Mesenchymal stem cell (in vitro differentiated cells and primary cell): ENCODE data around the gene TMEM255A.

ENCODE experiments used
- DNase-seq: peaks from one replicate; pipeline ENCODE4 v3.0.0-alpha.2; 2013
- H2AFZ ChIP-seq: one replicate; pipeline ENCODE4 v1.6.1; 2013; ENCODE audit warnings: low read depth, mild to moderate bottlenecking, control low read depth, inconsistent platforms, low read length, moderate library complexity
- H2AK5ac ChIP-seq: 2 replicates; pipeline ENCODE4 v1.6.1; 2013; ENCODE audit warnings: low read length, moderate library complexity, mild to moderate bottlenecking, inconsistent platforms; ENCODE audit not compliant: severe bottlenecking
- H2BK120ac ChIP-seq: one replicate; pipeline ENCODE4 v1.6.1; 2013; ENCODE audit warnings: low read depth, mild to moderate bottlenecking, inconsistent platforms, low read length, moderate library complexity
- H2BK12ac ChIP-seq, 2 experiments: one replicate each; pipeline ENCODE4 v1.6.1; 2013; ENCODE audit warnings: inconsistent platforms in 2 of 2, low read length in 2 of 2, mild to moderate bottlenecking in 2 of 2, moderate library complexity in 2 of 2, control low read depth in 1 of 2
- H2BK15ac ChIP-seq: one replicate; pipeline ENCODE4 v1.6.1; 2013; ENCODE audit warnings: mild to moderate bottlenecking, low read depth, inconsistent platforms; ENCODE audit not compliant: poor library complexity, severe bottlenecking
- H2BK5ac ChIP-seq: 2 replicates; pipeline ENCODE4 v1.6.1; 2013; ENCODE audit warnings: low read depth, mild to moderate bottlenecking, low read length, control low read depth, inconsistent platforms; ENCODE audit not compliant: poor library complexity, severe bottlenecking
- H3K14ac ChIP-seq, 2 experiments: one replicate each; pipeline ENCODE4 v1.6.1; 2013; ENCODE audit warnings: inconsistent platforms in 2 of 2, low read length in 2 of 2, control low read depth in 1 of 2, mild to moderate bottlenecking in 1 of 2, moderate library complexity in 1 of 2
- H3K18ac ChIP-seq, 2 experiments: one replicate each; pipeline ENCODE4 v1.6.1; 2013; ENCODE audit warnings: inconsistent platforms in 2 of 2, low read length in 2 of 2, control low read depth in 1 of 2, low read depth in 1 of 2, mild to moderate bottlenecking in 1 of 2
- H3K23ac ChIP-seq, 2 experiments: one replicate each; pipeline ENCODE4 v1.6.1; 2013; ENCODE audit warnings: inconsistent platforms in 2 of 2, low read length in 2 of 2, mild to moderate bottlenecking in 2 of 2, moderate library complexity in 2 of 2, control low read depth in 1 of 2
- H3K27ac ChIP-seq: 2 replicates; pipeline ENCODE4 v1.5.1; 2013; ENCODE audit warnings: mild to moderate bottlenecking, moderate library complexity, low read length, control low read depth, inconsistent platforms; ENCODE audit not compliant: poor library complexity, severe bottlenecking
- H3K27me3 ChIP-seq, 2 experiments: 2 replicates each; pipeline versions ENCODE4 v1.6.1 to v1.7.0; 2013; ENCODE audit warnings: low read length in 2 of 2, mild to moderate bottlenecking in 2 of 2, moderate library complexity in 2 of 2, control low read depth in 1 of 2, inconsistent platforms in 1 of 2; ENCODE audit not compliant: control insufficient read depth in 1 of 2, insufficient read depth in 1 of 2
- H3K36me3 ChIP-seq, 2 experiments: 2 replicates each; pipeline versions ENCODE4 v1.6.1 to v1.7.0; 2013; ENCODE audit warnings: low read length in 2 of 2, control low read depth in 1 of 2, inconsistent platforms in 1 of 2, low read depth in 1 of 2, mild to moderate bottlenecking in 1 of 2; ENCODE audit not compliant: insufficient read depth in 2 of 2, control insufficient read depth in 1 of 2
- H3K4ac ChIP-seq, 2 experiments: one replicate each; pipeline ENCODE4 v1.6.1; 2013; ENCODE audit warnings: inconsistent platforms in 2 of 2, low read length in 2 of 2, mild to moderate bottlenecking in 2 of 2, moderate library complexity in 2 of 2, control low read depth in 1 of 2, low read depth in 1 of 2
- H3K4me1 ChIP-seq: 2 replicates; pipeline ENCODE4 v1.6.1; 2013; ENCODE audit warnings: low read depth, low read length, control low read depth; ENCODE audit not compliant: control insufficient read depth, insufficient read depth
- H3K4me2 ChIP-seq: 2 replicates; pipeline ENCODE4 v1.6.1; 2013; ENCODE audit warnings: low read length, mild to moderate bottlenecking, inconsistent platforms; ENCODE audit not compliant: poor library complexity, severe bottlenecking
- H3K4me3 ChIP-seq, 2 experiments: 2 replicates each; pipeline versions ENCODE4 v1.5.1 to v1.7.0; 2013; ENCODE audit warnings: low read length in 2 of 2, mild to moderate bottlenecking in 2 of 2, control low read depth in 1 of 2, low read depth in 1 of 2; ENCODE audit not compliant: insufficient read depth in 1 of 2
- H3K79me1 ChIP-seq: replicated peaks from 2 replicates; pipeline ENCODE4 v1.6.1; 2013; ENCODE audit warnings: mild to moderate bottlenecking, control low read depth, low read length, inconsistent platforms; ENCODE audit not compliant: poor library complexity, severe bottlenecking
- H3K9ac ChIP-seq: 2 replicates; pipeline ENCODE4 v1.7.0; 2013; ENCODE audit warnings: mild to moderate bottlenecking, low read length, moderate library complexity
- H3K9me3 ChIP-seq: 2 replicates; pipeline ENCODE4 v1.7.0; 2013; ENCODE audit warnings: mild to moderate bottlenecking, low read length; ENCODE audit not compliant: control insufficient read depth
- H4K8ac ChIP-seq: one replicate; pipeline ENCODE4 v1.6.1; 2013; ENCODE audit warnings: inconsistent platforms, mild to moderate bottlenecking, low read length, moderate library complexity
- H4K91ac ChIP-seq: one replicate; pipeline ENCODE4 v1.6.1; 2013; ENCODE audit warnings: mild to moderate bottlenecking, low read length, inconsistent platforms
- WGBS: methylation state at CpG from one replicate; pipeline ENCODE4 v1.1.7; 2013; ENCODE audit warnings: mixed read lengths; 5-methylcytosine and 5-hydroxymethylcytosine counted together

TMEM255A gene

DNA sequence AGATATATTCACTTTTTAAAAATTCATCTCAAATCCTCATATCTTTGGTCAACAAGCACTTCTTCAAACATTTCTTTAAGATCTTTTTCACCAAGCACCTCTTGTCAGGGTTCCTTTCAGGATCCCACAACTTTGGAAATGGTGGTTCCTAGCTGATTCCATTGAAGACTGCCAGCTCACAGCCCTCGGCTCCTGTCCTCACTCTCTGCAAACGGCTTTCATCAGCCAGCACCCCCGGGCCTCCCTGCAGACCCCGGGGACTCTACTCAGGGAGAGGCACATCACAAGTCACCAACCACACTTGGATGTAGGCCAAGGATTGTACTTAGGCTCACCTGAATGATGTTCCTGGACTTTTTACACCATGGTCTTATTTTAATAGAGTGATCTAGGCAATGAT is 40.7 kb downstream of the TMEM255A start:
- Histone ChIP-seq H2AK5ac (no peak overlapping the region), H3K27ac (no peak overlapping the region), H2BK15ac (no peak overlapping the region), H3K4me2 (no peak overlapping the region), H3K27me3 (peaks cover 2 to 6% of the 10 kb centered on the region in 2 experiments), H3K14ac (no peak overlapping the region), H2BK5ac (no peak overlapping the region), H2BK120ac (no peak overlapping the region), H3K18ac (no peak overlapping the region), H3K9ac (no peak overlapping the region), H4K8ac (no peak overlapping the region), H3K4ac (no peak overlapping the region), H3K79me1 (no peaks in the 10 kb centered on the region), H3K4me1 (no peaks in the 10 kb centered on the region), H3K36me3 (no peaks in the 10 kb centered on the region), H2AFZ (no peak overlapping the region), H3K23ac (no peak overlapping the region), H3K9me3 (no peaks in the 10 kb centered on the region), H4K91ac (no peak overlapping the region), H2BK12ac (no peak overlapping the region), H3K4me3 (no peak overlapping the region)
- 88% methylated on average over 4 of the region's 4 CpGs for WGBS
- no peak for DNase-seq

GRCh38 chrX:120269373-120270035 is 41.8 kb downstream of the TMEM255A start:
- H3K79me1 ChIP-seq: no peaks in the 10 kb centered on the region
- DNase-seq: peak; percentile 25
- no peak overlapping the region for H3K4me3 ChIP-seq
- no peak overlapping the region for H4K8ac ChIP-seq
- no CpG with 5 or more reads among the region's 1 CpG for WGBS
- H3K9ac ChIP-seq: peak overlapping the region; percentile 21
- H2BK12ac ChIP-seq: no peak overlapping the region
- no peak overlapping the region for H3K4ac ChIP-seq
- H2BK15ac ChIP-seq: no peak overlapping the region
- no peak overlapping the region for H2BK120ac ChIP-seq
- H2AK5ac ChIP-seq: no peak overlapping the region
- no peaks in the 10 kb centered on the region for H3K9me3 ChIP-seq
- no peaks in the 10 kb centered on the region for H3K4me1 ChIP-seq
- H2BK5ac ChIP-seq: no peak overlapping the region
- no peaks in the 10 kb centered on the region for H3K36me3 ChIP-seq
- no peak overlapping the region for H3K27ac ChIP-seq
- no peak overlapping the region for H3K23ac ChIP-seq
- no peak overlapping the region for H3K18ac ChIP-seq
- no peak overlapping the region for H2AFZ ChIP-seq
- H3K14ac ChIP-seq: no peak overlapping the region
- H4K91ac ChIP-seq: no peak overlapping the region
- H3K4me2 ChIP-seq: no peak overlapping the region
- H3K27me3 ChIP-seq: peaks cover under 1 to 3% of the 10 kb centered on the region in 2 experiments

GRCh38 chrX:120264341-120264740 is 46.9 kb downstream of the TMEM255A start:
- Histone ChIP-seq H3K4me1 (no peaks in the 10 kb centered on the region), H2BK120ac (no peak overlapping the region), H3K4ac (no peak overlapping the region), H3K79me1 (no peaks in the 10 kb centered on the region), H3K18ac (no peak overlapping the region), H3K27ac (no peak overlapping the region), H4K8ac (no peak overlapping the region), H2BK15ac (no peak overlapping the region), H4K91ac (no peak overlapping the region), H3K4me3 (no peak overlapping the region), H3K4me2 (no peak overlapping the region), H3K14ac (no peak overlapping the region), H3K9ac (no peak overlapping the region), H3K27me3 (peaks cover 6 to 8% of the 10 kb centered on the region in 2 experiments), H3K9me3 (no peaks in the 10 kb centered on the region), H2AK5ac (no peak overlapping the region), H2AFZ (no peak overlapping the region), H2BK12ac (no peak overlapping the region), H3K36me3 (no peaks in the 10 kb centered on the region), H2BK5ac (no peak overlapping the region), H3K23ac (no peak overlapping the region)
- DNase-seq: no peak

DNA sequence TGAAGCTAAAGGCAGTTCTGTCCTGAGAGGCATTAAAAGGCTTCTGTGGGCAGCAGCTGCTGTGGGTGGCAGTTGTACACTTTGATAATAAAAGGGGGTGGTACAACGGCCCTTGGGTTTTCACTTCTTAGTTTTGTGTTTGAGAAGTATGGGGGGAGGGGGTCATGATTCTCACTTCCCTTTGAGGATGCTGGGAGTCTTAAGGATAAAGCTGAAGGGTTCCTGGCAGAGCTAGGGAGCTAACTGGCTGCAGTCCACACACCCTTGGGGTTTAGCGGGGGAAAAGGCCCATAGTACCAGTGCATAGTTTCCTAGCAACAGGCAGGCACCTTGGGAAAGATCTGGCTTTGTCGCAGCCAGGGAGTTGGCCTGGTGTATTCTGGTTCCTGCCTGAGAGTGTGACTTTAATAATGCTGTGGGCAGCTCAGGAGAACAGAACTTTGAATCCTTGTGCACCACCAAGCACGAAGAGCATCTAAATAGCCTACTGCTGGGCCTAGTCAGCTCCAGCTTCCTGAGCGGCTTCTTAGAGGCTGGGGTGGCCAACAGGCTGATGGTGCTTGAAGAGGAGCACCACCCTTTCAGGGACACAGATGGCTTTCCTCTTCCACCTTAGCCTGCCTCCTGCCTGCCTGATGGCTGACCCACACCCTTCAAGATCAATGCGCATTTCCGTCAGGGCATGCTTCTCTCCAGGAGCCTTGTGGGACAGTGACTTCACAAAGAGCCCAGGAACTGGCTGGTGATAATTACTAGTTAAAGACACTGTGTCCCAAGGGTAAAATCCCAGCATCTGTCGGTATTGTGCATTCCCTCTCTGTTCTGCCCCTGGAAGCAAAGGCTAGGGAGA is 48.2 kb downstream of the TMEM255A start:
- H3K9me3 ChIP-seq: no peaks in the 10 kb centered on the region
- no peak for DNase-seq

More for the DNA sequence above, 48.2 kb downstream of the TMEM255A start:
- no peak overlapping the region for H4K91ac ChIP-seq
- no peak overlapping the region for H2BK120ac ChIP-seq
- no peak overlapping the region for H2AFZ ChIP-seq
- no peaks in the 10 kb centered on the region for H3K79me1 ChIP-seq
- H2AK5ac ChIP-seq: no peak overlapping the region
- WGBS: 79% methylated on average over 4 of the region's 8 CpGs
- H2BK15ac ChIP-seq: no peak overlapping the region
- H3K18ac ChIP-seq: no peak overlapping the region
- peaks cover 6 to 8% of the 10 kb centered on the region in 2 experiments for H3K27me3 ChIP-seq
- no peak overlapping the region for H3K9ac ChIP-seq
- H3K4me2 ChIP-seq: no peak overlapping the region
- H3K23ac ChIP-seq: no peak overlapping the region
- no peak overlapping the region for H3K4me3 ChIP-seq
- H3K27ac ChIP-seq: no peak overlapping the region
- H3K14ac ChIP-seq: no peak overlapping the region
- no peaks in the 10 kb centered on the region for H3K4me1 ChIP-seq
- no peaks in the 10 kb centered on the region for H3K36me3 ChIP-seq
- no peak overlapping the region for H2BK12ac ChIP-seq
- no peak overlapping the region for H2BK5ac ChIP-seq
- H3K4ac ChIP-seq: no peak overlapping the region
- H4K8ac ChIP-seq: no peak overlapping the region
